ENCODE measurements around the gene NUDT1. TPM values are rescaled to one million over a fixed set of nuclear protein-coding genes. Genes with fewer than 3 reads are reported as not detected.

Gene NUDT1
- total RNA-seq, 1 experiment from 2014 or later: 84.7 TPM

- H3K14ac ChIP-seq (ENCODE audit: insufficient read depth, low read length): no peak overlapping the region
- H3K4ac ChIP-seq (ENCODE audit: low read depth, low read length): no peak overlapping the region
- H3K9me3 ChIP-seq (ENCODE audit: control insufficient read depth, low read depth, low read length): no peaks in the 10 kb centered on the region
- no peak overlapping the region for H2BK20ac ChIP-seq (ENCODE audit: low read depth, low read length, poor library complexity, severe bottlenecking)
- H3K4me2 ChIP-seq (ENCODE audit: insufficient read depth, insufficient read length, low read length): no peak overlapping the region
- H3K9me3 Mint-ChIP-seq: no peaks in the 10 kb centered on the region
- no peak overlapping the region for H2AK5ac ChIP-seq (ENCODE audit: insufficient read length, low read length)
- H3K4me1 ChIP-seq (ENCODE audit: insufficient read depth, low read length): no peaks in the 10 kb centered on the region
- H3K9ac ChIP-seq (ENCODE audit: extremely low read depth, insufficient read length, low read length): no peak overlapping the region
- no peak overlapping the region for H2BK120ac ChIP-seq (ENCODE audit: low read depth, low read length, poor library complexity, severe bottlenecking)
- no peak for TF ChIP-seq CTCF (conservative IDR thresholded peaks at IDR 0.05)
- no peak overlapping the region for H3K4me3 Mint-ChIP-seq
- no peak overlapping the region for H2BK15ac ChIP-seq (ENCODE audit: low read depth, low read length)
- no peak overlapping the region; a peak in 1 of 7 replicates for H3K27ac Mint-ChIP-seq
- H3K4me1 Mint-ChIP-seq: peaks cover 9 to 11% of the 10 kb centered on the region in 2 experiments
- no peak overlapping the region for H2BK12ac ChIP-seq (ENCODE audit: insufficient read length, low read depth, low read length)
- H4K8ac ChIP-seq (replicated peaks; ENCODE audit: insufficient read length, low read depth, low read length): no peak overlapping the region
- no peak overlapping the region for H4K5ac ChIP-seq (ENCODE audit: insufficient read length, low read depth, low read length)
- no CpG with 5 or more reads among the region's 8 CpGs for WGBS (ENCODE audit: extremely low coverage, insufficient read length, low lambda C conversion rate)
- no peak overlapping the region for H3K18ac ChIP-seq (ENCODE audit: insufficient read length, low read depth, low read length)
- H3K27ac ChIP-seq (ENCODE audit: insufficient read length, low read depth, low read length): no peak overlapping the region
- no peak overlapping the region for H2BK5ac ChIP-seq (ENCODE audit: insufficient read length, low read length)
- H3K23ac ChIP-seq (ENCODE audit: insufficient read length, low read depth, low read length): no peak overlapping the region
- no peaks in the 10 kb centered on the region for H3K27me3 Mint-ChIP-seq (ENCODE audit: low read depth)
- peaks cover 5% of the 10 kb centered on the region; the same call in 1 of the 2 replicates for H3K79me2 ChIP-seq (ENCODE audit: insufficient read depth, low read length)
- no peak overlapping the region for H2AFZ ChIP-seq (ENCODE audit: low read length)
- H3K36me3 Mint-ChIP-seq (ENCODE audit: insufficient read depth in 1 of 3, low read depth in 3 of 3): peaks cover 28 to 57% (median 54%) of the 10 kb centered on the region in 3 experiments
- H3K56ac ChIP-seq (ENCODE audit: insufficient read length, low read depth, low read length): no peak overlapping the region
- H3K27me3 ChIP-seq (ENCODE audit: insufficient read depth, low read length): no peaks in the 10 kb centered on the region
- peaks cover 13% of the 10 kb centered on the region for H3K23me2 ChIP-seq (ENCODE audit: insufficient read length, low read depth, low read length, poor library complexity, severe bottlenecking)
- DNase-seq: no peak
- H3K79me1 ChIP-seq (ENCODE audit: insufficient read depth, low read depth, low read length, poor library complexity, severe bottlenecking): peaks cover 17% of the 10 kb centered on the region
- H3T11ph ChIP-seq (ENCODE audit: low read length): no peak overlapping the region
- H4K91ac ChIP-seq (ENCODE audit: insufficient read length, low read depth, low read length): no peak overlapping the region
- H4K20me1 ChIP-seq (ENCODE audit: control insufficient read depth, insufficient read depth, insufficient read length): no peaks in the 10 kb centered on the region
Measured at GRCh38 chr7:2228921-2229320, 13.1 kb upstream of the NUDT1 start.
